Astrocyte of the cerebellum (primary cell): ENCODE results near the gene TSPAN7.
A peak's percentile ranks its signal among the peaks of the same experiment; 100 is the strongest.

Experiments
- DNase-seq: peaks from one replicate; pipeline ENCODE4 v3.0.0-alpha.2; 2011; ENCODE audit warnings: low read depth
- H3K4me3 ChIP-seq: 2 replicates; pipeline ENCODE4 v1.5.1; 2011; ENCODE audit warnings: mild to moderate bottlenecking, low read depth, low read length, moderate library complexity
- CTCF ChIP-seq: IDR thresholded peaks from 2 replicates; pipeline ENCODE4 v1.5.1; 2012; ENCODE audit warnings: low read length, low read depth, moderate library complexity, mild to moderate bottlenecking; ENCODE audit errors: missing control alignments
- in situ Hi-C: cut with HindIII; loops from 2 replicates; pipeline ENCODE4 v1.10.0; 2017; ENCODE audit warnings: low sequenced_read_pairs

The TSPAN7 gene

DNA sequence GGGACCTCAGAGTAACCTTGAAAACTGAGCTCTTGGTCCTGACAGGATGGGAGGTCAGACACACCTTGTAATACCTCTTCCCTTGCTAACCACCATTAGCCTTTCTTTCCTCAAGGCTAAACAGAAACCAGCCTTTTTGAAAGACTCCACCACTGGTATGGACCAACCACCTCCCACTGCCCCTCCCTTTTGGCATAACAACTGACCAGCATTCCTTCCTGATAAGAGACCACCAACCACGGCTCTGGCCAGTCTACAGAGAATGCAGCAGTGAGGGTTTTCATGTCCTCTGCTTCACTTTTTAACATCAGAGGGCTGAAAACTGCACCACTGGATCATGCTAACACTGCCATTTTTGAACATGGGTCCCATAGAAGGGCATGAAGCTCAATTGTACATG lies 139.7 kb downstream of the TSPAN7 start:
- in situ Hi-C loops, result no loop called here
- DNase-seq, result peak; percentile 12
- TF ChIP-seq CTCF, result no peak

DNA sequence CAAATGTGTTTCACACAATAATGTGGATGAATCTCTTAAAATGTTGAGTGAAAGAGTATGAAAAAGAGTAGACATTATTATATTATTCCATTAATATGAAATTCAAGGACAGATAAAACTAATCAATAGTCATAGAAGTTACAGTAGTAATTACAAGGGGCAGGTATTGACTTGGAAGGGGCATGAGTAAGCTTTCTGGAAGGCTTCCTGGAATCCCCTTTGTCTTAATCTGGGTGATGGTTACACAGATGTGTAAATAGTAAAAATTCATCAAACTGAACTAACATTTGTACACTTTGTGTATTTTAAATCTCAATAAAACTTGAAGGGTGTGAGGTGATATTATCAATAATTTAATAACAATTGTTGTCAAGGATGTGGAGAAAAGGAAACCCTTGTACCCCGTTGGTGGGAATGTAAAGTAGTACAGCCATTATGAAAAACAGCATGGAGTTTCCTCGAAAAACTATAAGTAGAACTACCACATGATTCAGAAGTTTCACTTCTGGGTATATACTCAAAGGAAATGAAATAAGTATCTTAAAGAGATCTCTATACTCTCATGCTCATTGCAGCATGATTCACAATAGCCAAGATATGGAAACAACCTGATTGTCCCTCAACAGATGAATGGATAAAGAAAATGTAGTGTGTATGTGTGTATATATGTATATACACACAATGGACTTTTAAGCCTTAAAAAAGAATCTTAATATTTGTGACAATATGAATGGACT lies 143.0 kb downstream of the TSPAN7 start:
- in situ Hi-C loops, result no loop called here
- TF ChIP-seq CTCF, result no peak
- DNase-seq, result no peak

More for the DNA sequence above, 139.7 kb downstream of the TSPAN7 start:
- H3K4me3 ChIP-seq, result no peak overlapping the region

DNA sequence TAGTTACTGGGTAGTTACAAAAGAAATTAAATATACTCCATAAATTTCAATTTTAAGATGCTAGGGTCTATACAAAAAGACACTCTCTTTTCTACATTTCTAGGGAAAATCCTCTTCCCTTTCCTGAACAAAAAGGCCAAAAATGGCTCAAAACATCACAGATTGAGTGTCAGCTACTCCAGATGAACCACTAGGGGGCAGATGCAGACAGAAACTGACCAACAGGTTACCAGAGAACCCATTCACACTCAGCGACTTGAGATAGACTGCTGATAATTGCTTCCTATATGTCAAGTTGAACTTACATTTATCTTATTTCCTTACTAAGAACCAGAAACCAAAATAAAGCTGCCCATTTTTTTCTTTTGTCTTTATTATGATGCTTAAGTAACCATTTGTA lies 156.5 kb downstream of the TSPAN7 start:
- TF ChIP-seq CTCF, result peak; percentile 49
- in situ Hi-C loops, result no loop called here
- DNase-seq, result no peak
- no peak overlapping the region for H3K4me3 ChIP-seq

More for the DNA sequence above, 143.0 kb downstream of the TSPAN7 start:
- H3K4me3 ChIP-seq, result no peak overlapping the region

- H3K4me3 ChIP-seq, result no peak overlapping the region
- in situ Hi-C loops, result no loop called here
- no peak for DNase-seq
- TF ChIP-seq CTCF, result no peak
Observed at GRCh38 chrX:38718311-38718710, 157.0 kb downstream of the TSPAN7 start.

- H3K4me3 ChIP-seq, result no peak overlapping the region
- no peak for DNase-seq
- in situ Hi-C loops, result no loop called here
- no peak for TF ChIP-seq CTCF
Observed at GRCh38 chrX:38726612-38727011, 165.3 kb downstream of the TSPAN7 start.

DNA sequence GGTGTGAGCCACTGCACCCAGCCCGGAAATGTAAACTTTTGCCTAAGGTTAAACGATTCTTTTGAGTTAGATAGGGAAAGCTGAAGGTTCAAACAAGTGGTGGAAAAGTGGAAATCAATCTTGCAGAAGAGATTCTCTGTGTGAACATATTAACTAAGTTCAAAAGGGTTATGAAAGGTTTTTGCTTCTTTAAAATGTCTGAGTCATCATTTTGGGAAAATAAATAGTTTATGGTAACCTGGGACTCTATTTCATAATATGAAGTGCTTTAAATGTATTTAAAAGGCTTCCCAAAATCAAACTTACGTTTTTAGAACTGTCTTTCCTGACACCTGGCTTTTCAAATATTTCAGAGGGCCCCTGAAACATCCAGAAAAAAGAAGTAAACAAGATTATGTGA lies 166.3 kb downstream of the TSPAN7 start:
- in situ Hi-C loops, result no loop called here
- DNase-seq, result no peak
- no peak for TF ChIP-seq CTCF
- H3K4me3 ChIP-seq, result no peak overlapping the region
